Measurements from ENCODE around the gene ATPAF2. TPM values are rescaled to one million over a fixed set of nuclear protein-coding genes. Genes with fewer than 3 reads are reported as not detected.
"Not testable (repeated sequence)": the region's sequence is repeated elsewhere in the genome, so short reads cannot be mapped to it uniquely, and the experiment has no call there.

Gene ATPAF2
- total RNA-seq, 1 donor from 2014 or later: 18.4 TPM

DNA sequence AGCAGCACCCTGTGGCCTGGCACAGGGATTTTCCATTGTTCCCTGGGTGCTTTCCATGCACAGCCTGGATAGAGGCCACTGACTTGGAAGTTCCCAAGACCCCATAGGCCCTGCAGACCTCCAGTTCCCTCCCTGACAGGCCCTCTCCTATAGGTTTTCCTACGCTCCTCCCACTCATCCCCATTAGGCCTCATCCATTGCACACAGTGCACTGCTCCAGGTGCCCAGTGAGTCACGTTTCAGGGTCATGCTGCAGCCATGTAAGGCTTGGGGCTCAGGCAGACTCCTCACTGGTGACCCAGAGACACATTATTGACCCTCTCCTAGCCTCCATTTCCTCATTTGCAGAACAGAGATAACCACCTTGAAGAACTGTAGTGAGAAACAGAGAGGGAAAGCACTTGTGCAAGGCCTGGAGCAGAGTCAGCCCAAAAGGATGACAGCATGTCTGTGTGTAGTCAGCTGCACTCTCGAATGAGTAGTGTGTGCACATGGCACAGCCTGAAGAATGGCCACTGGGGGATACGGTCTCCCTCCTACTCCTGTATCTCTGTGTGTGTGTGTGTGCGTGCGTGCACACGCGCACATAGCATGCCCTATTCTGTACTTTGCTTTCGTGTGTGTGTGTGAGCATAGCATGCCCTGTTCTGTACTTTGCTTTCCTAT, 39.5 kb downstream of the ATPAF2 start:
- TF ChIP-seq, protein P1, sequence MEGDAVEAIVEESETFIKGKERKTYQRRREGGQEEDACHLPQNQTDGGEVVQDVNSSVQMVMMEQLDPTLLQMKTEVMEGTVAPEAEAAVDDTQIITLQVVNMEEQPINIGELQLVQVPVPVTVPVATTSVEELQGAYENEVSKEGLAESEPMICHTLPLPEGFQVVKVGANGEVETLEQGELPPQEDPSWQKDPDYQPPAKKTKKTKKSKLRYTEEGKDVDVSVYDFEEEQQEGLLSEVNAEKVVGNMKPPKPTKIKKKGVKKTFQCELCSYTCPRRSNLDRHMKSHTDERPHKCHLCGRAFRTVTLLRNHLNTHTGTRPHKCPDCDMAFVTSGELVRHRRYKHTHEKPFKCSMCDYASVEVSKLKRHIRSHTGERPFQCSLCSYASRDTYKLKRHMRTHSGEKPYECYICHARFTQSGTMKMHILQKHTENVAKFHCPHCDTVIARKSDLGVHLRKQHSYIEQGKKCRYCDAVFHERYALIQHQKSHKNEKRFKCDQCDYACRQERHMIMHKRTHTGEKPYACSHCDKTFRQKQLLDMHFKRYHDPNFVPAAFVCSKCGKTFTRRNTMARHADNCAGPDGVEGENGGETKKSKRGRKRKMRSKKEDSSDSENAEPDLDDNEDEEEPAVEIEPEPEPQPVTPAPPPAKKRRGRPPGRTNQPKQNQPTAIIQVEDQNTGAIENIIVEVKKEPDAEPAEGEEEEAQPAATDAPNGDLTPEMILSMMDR (IDR thresholded peaks at IDR 0.05): no peak
- Mint-ChIP-seq H3K36me3 (ENCODE audit: low read depth) (peaks cover 2% of the 10 kb centered on the region), H3K4me1 (ENCODE audit: low read depth) (peaks cover 7% of the 10 kb centered on the region), H3K27me3 (ENCODE audit: low read depth) (no peaks in the 10 kb centered on the region), H3K9me3 (ENCODE audit: low read depth) (no peaks in the 10 kb centered on the region), H3K4me3 (ENCODE audit: unreplicated experiment) (no peak overlapping the region), H3K27ac (ENCODE audit: unreplicated experiment) (no peak overlapping the region)
- DNase-seq (ENCODE audit: low spot score): no peak

DNA sequence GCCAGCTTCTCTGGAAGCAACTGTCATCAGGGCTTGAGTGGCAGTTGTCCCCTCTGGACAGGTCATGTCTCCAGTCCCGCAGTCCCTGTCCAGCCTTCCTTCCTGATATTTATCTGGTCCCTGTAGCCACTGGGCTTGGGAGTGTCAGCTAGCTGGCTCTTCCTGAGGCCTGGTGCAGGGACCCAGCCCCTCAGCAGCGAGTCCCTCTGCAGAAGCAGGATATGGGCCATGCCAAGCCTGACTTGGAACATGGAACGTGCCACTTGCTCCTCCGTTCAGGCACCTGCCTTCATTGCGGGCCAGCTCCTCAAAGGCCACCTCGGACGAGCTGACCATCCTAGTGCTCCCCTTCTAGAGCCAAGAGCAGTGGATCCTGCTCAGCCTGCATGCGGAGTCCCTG, 40.0 kb downstream of the ATPAF2 start:
- Mint-ChIP-seq H3K27ac (ENCODE audit: unreplicated experiment) (no peak overlapping the region), H3K27me3 (ENCODE audit: low read depth) (no peaks in the 10 kb centered on the region), H3K36me3 (ENCODE audit: low read depth) (peaks cover 2% of the 10 kb centered on the region), H3K4me1 (ENCODE audit: low read depth) (peaks cover 11% of the 10 kb centered on the region), H3K9me3 (ENCODE audit: low read depth) (no peaks in the 10 kb centered on the region), H3K4me3 (ENCODE audit: unreplicated experiment) (no peak overlapping the region)
- DNase-seq (ENCODE audit: low spot score): no peak
- TF ChIP-seq, protein P1 (IDR thresholded peaks at IDR 0.05): no peak

DNA sequence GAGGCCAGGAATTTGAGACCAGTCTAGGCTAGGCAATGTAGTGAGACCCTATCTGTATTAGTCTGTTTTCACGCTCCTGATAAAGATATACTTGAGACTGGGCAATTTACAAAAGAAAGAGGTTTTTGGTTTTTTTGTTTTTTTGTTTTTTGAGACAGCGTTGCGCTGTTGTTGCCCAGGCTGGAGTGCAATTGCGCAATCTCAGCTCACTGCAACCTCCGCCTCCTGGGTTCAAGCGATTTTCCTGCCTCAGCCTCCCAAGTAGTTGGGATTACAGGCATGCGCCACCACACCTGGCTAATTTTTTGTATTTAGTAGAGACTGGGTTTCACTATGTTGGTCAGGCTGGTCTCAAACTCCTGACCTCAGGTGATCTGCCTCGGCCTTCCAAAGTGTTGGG, 43.1 kb downstream of the ATPAF2 start:
- not testable (repeated sequence) for H3K27ac Mint-ChIP-seq (ENCODE audit: unreplicated experiment); H3K9me3 Mint-ChIP-seq (ENCODE audit: low read depth); H3K4me3 Mint-ChIP-seq (ENCODE audit: unreplicated experiment); H3K27me3 Mint-ChIP-seq (ENCODE audit: low read depth); H3K36me3 Mint-ChIP-seq (ENCODE audit: low read depth); DNase-seq (ENCODE audit: low spot score)
- peaks cover 13% of the 10 kb centered on the region for H3K4me1 Mint-ChIP-seq (ENCODE audit: low read depth)

DNA sequence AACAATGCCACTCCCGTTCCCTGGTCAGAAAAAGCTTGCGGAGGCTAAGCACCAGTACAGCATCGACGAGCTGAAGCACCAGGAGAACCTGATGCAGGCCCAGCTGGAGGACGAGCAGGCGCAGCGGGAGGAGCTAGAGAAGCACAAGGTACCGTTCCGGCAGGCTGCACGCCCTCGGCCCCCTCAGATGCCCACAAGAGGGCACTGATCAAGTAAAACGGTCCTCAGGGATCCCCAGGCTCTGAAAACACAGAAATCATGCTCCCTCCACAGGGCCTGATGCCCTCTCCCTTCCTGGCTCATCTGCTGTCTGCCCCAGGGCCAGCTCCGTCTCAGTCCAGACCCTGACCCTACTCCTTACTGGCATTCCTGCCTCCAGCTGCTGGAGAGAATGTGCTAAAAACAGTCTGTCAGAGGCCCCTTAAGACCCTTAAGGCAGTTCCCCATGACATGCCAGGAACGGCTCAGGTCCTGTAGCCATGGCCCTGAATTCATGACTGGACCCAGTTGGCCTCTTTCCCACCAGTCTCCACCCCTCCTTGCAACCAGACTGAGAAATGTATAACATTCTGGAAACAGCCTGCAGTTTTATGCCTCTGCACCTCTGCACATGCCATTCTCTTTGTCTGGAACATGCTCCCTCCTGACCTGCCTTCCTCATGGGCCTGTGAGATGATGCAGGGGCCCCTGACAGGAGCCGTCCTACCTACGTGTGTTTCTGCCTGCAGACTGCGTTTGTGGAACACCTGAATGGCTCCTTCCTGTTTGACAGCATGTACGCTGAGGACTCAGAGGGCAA, 44.5 kb downstream of the ATPAF2 start:
- Mint-ChIP-seq H3K4me1 (ENCODE audit: low read depth) (peaks cover 21% of the 10 kb centered on the region), H3K4me3 (ENCODE audit: unreplicated experiment) (no peak overlapping the region), H3K27me3 (ENCODE audit: low read depth) (no peaks in the 10 kb centered on the region), H3K9me3 (ENCODE audit: low read depth) (no peaks in the 10 kb centered on the region), H3K27ac (ENCODE audit: unreplicated experiment) (peak overlapping the region; percentile 76), H3K36me3 (ENCODE audit: low read depth) (peaks cover 2% of the 10 kb centered on the region)
- TF ChIP-seq, protein P1 (IDR thresholded peaks at IDR 0.05): peak; percentile 69
- DNase-seq (ENCODE audit: low spot score): no peak

DNA sequence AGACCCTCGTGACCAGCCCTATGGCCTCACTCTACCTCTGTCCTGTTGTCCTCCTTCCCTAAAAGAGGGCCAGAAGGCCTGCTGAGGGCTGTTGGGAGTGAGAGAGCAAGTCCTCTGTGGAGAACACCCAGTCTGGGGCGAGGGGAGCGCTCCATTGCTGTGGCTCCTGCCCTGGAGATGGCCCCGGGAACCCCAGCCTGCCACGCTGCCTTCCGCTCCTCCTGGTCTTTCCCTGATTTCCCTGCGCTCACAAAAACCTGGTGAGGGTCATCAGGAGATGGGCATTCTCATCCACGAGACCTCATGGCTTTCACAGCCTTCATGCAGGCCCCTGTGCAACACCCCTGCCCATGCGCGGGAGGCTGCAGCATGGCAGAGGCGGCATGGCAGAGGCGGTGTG, 45.1 kb downstream of the ATPAF2 start:
- no peak overlapping the region for H3K27ac Mint-ChIP-seq (ENCODE audit: unreplicated experiment)
- peaks cover 21% of the 10 kb centered on the region for H3K4me1 Mint-ChIP-seq (ENCODE audit: low read depth)
- DNase-seq (ENCODE audit: low spot score): no peak
- TF ChIP-seq, protein P1 (IDR thresholded peaks at IDR 0.05): no peak
- no peak overlapping the region for H3K4me3 Mint-ChIP-seq (ENCODE audit: unreplicated experiment)
- no peaks in the 10 kb centered on the region for H3K27me3 Mint-ChIP-seq (ENCODE audit: low read depth)
- peaks cover 2% of the 10 kb centered on the region for H3K36me3 Mint-ChIP-seq (ENCODE audit: low read depth)
- no peaks in the 10 kb centered on the region for H3K9me3 Mint-ChIP-seq (ENCODE audit: low read depth)
